Uterus (tissue), 2 donors: ENCODE results near the gene ADGRD1.

ENCODE experiments used
- POLR2A ChIP-seq, 2 donors: fragments of 450-650 bp; IDR thresholded peaks; one replicate each; pipeline ENCODE4 v1.6.1; 2016; ENCODE audit warnings: antibody characterized with exemption in 2 of 2, mild to moderate bottlenecking in 1 of 2, moderate library complexity in 1 of 2
- TF ChIP-seq, protein P1 (sequence below), 4 experiments: fragments of 200-600 bp in 2 of 4; fragments of 450-650 bp in 2 of 4; sonication (generic) in 2 of 4; IDR thresholded peaks; one replicate each; pipeline ENCODE4 v1.5.1; 2016 to 2019; ENCODE audit warnings: antibody characterized with exemption in 4 of 4, mild to moderate bottlenecking in 2 of 4, moderate library complexity in 1 of 4

- TF ChIP-seq, protein P1, sequence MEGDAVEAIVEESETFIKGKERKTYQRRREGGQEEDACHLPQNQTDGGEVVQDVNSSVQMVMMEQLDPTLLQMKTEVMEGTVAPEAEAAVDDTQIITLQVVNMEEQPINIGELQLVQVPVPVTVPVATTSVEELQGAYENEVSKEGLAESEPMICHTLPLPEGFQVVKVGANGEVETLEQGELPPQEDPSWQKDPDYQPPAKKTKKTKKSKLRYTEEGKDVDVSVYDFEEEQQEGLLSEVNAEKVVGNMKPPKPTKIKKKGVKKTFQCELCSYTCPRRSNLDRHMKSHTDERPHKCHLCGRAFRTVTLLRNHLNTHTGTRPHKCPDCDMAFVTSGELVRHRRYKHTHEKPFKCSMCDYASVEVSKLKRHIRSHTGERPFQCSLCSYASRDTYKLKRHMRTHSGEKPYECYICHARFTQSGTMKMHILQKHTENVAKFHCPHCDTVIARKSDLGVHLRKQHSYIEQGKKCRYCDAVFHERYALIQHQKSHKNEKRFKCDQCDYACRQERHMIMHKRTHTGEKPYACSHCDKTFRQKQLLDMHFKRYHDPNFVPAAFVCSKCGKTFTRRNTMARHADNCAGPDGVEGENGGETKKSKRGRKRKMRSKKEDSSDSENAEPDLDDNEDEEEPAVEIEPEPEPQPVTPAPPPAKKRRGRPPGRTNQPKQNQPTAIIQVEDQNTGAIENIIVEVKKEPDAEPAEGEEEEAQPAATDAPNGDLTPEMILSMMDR (IDR thresholded peaks at IDR 0.05), result no peak
- TF ChIP-seq POLR2A (IDR thresholded peaks at IDR 0.05), result no peak
Measured at GRCh38 chr12:131066886-131067490, 113.3 kb downstream of the ADGRD1 start.
